Measurements from ENCODE around the gene PCDH10. TPM values are rescaled to one million over a fixed set of nuclear protein-coding genes. Genes with fewer than 3 reads are reported as not detected.

PCDH10 gene
- 10 to 100 TPM in 1 of 4 donors, 1 to 10 TPM in 3; 2.5 to 10.5 (median 3.5) TPM for total RNA-seq

- Histone ChIP-seq H3K36me3 (no peaks in the 10 kb centered on the region), H3K4me3 (peak within 1 kb of the TSS; percentile 41 to 58 (median 50)), H3K27me3 (peaks cover 0 to 47% of the 10 kb centered on the region in 2 donors), H3K9me3 (no peaks in the 10 kb centered on the region), H3K27ac (peak within 1 kb of the TSS; percentile 26 to 77 (median 49)), H3K4me1 (peaks cover 0 to 69% (median 3%) of the 10 kb centered on the region in 4 donors)
- 1% methylated on average over 38 of the region's 38 CpGs for WGBS, 2 donors
- peak; percentile 79 to 85 for DNase-seq (ENCODE audit: low spot score in 2 of 2)
- TF ChIP-seq, protein P1, sequence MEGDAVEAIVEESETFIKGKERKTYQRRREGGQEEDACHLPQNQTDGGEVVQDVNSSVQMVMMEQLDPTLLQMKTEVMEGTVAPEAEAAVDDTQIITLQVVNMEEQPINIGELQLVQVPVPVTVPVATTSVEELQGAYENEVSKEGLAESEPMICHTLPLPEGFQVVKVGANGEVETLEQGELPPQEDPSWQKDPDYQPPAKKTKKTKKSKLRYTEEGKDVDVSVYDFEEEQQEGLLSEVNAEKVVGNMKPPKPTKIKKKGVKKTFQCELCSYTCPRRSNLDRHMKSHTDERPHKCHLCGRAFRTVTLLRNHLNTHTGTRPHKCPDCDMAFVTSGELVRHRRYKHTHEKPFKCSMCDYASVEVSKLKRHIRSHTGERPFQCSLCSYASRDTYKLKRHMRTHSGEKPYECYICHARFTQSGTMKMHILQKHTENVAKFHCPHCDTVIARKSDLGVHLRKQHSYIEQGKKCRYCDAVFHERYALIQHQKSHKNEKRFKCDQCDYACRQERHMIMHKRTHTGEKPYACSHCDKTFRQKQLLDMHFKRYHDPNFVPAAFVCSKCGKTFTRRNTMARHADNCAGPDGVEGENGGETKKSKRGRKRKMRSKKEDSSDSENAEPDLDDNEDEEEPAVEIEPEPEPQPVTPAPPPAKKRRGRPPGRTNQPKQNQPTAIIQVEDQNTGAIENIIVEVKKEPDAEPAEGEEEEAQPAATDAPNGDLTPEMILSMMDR (IDR thresholded peaks at IDR 0.05), result no peak
- TF ChIP-seq EP300 (IDR thresholded peaks at IDR 0.05) (peak in 1 of 2 donors; percentile 97), POLR2A (IDR thresholded peaks at IDR 0.05) (peak; percentile 63 to 86)
These were observed at the start of gene PCDH10 for GRCh38 chr4:133148690-133149363. TSS of gene PCDH10 (plus strand) at chr4:133149294. CDS start at chr4:133150141, 847 bp downstream.

DNA sequence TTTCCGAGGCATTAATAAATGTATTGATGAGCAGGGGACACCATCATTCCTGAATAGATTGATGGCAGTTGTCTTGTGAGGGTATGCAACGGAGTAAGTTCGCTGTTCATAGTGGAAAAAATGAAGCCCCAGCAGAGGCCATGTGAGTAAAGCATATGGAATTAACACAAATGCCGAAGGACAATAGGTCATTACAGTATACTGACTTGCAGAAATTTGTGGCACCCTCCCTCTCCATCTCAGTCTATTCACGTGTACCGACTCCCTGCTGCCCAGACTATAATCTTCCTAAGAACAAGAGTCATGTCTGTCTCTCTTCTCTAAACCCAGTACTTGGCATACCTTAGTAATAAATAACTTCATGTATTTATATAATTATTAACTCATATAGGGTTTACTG is 47.1 kb upstream of the PCDH10 start:
- no peaks in the 10 kb centered on the region for H3K36me3 ChIP-seq
- H3K27ac ChIP-seq, result no peak overlapping the region
- no peak overlapping the region for H3K4me3 ChIP-seq
- H3K27me3 ChIP-seq, result no peaks in the 10 kb centered on the region
- WGBS, 2 donors, result 83 to 84% methylated on average over 6 of the region's 6 CpGs
- H3K4me1 ChIP-seq, result no peaks in the 10 kb centered on the region
- TF ChIP-seq, protein P1 (IDR thresholded peaks at IDR 0.05), result no peak
- TF ChIP-seq EP300 (IDR thresholded peaks at IDR 0.05), result no peak
- TF ChIP-seq POLR2A (IDR thresholded peaks at IDR 0.05), result no peak
- DNase-seq (ENCODE audit: low spot score in 2 of 2), result no peak
- no peaks in the 10 kb centered on the region for H3K9me3 ChIP-seq

- Histone ChIP-seq H3K36me3 (no peaks in the 10 kb centered on the region), H3K27ac (no peak overlapping the region), H3K27me3 (no peaks in the 10 kb centered on the region), H3K4me3 (no peak overlapping the region), H3K4me1 (no peaks in the 10 kb centered on the region), H3K9me3 (no peaks in the 10 kb centered on the region)
- 62 to 64% methylated on average over 4 of the region's 4 CpGs for WGBS, 2 donors
- TF ChIP-seq, protein P1 (IDR thresholded peaks at IDR 0.05), result no peak
- TF ChIP-seq POLR2A (IDR thresholded peaks at IDR 0.05) (no peak), EP300 (IDR thresholded peaks at IDR 0.05) (no peak)
- no peak for DNase-seq (ENCODE audit: low spot score in 2 of 2)
These were observed 46.3 kb upstream of the PCDH10 start for GRCh38 chr4:133102612-133103409.

DNA sequence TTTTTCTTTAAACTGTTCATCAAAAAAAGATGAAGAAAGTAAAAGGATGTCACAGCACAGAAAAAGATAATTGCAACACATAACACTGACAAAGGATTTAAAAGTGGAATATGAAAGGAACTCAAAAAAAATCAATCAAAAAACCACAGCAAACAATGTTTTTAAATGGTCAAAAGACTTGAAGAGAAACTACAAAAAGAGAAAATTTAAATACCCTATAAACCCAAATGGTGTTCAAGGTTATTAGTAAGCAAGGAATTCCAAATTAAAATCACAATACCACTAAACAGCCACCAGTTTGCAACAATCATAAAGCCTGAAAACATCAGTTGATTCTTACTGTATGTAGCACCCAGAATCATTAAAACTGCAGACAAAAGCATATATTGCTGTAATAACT is 36.5 kb upstream of the PCDH10 start:
- Histone ChIP-seq H3K4me3 (no peak overlapping the region), H3K27me3 (no peaks in the 10 kb centered on the region), H3K4me1 (no peaks in the 10 kb centered on the region), H3K9me3 (no peaks in the 10 kb centered on the region), H3K27ac (no peak overlapping the region), H3K36me3 (no peaks in the 10 kb centered on the region)
- no peak for DNase-seq (ENCODE audit: low spot score in 2 of 2)
- TF ChIP-seq POLR2A (IDR thresholded peaks at IDR 0.05) (no peak), EP300 (IDR thresholded peaks at IDR 0.05) (no peak)
- TF ChIP-seq, protein P1 (IDR thresholded peaks at IDR 0.05), result no peak

DNA sequence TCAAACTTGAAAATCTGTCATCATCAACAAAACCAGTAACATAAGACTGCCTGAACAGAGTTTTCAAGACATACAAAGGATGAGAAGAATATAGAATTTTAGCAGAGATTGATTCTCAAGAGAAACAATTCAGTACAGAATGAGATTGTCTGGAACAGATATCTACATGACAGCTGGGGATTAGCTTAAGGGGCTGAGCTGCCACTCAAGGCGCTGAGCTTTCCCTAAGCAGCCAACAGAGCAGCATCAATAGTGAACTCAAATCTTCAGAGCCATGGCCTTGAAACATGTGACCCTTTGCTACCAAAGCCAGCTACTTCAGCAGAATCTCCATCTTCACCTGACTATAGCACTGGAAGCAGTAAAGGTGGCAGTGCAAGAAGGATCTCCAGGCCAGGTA is 24.3 kb upstream of the PCDH10 start:
- Histone ChIP-seq H3K4me1 (no peaks in the 10 kb centered on the region), H3K27ac (no peak overlapping the region), H3K27me3 (no peaks in the 10 kb centered on the region), H3K36me3 (no peaks in the 10 kb centered on the region), H3K4me3 (no peak overlapping the region), H3K9me3 (no peaks in the 10 kb centered on the region)
- WGBS, 2 donors, result 85 to 88% methylated on average over 1 of the region's 1 CpG
- TF ChIP-seq EP300 (IDR thresholded peaks at IDR 0.05), result no peak
- TF ChIP-seq, protein P1 (IDR thresholded peaks at IDR 0.05), result no peak
- no peak for TF ChIP-seq POLR2A (IDR thresholded peaks at IDR 0.05)
- no peak for DNase-seq (ENCODE audit: low spot score in 2 of 2)
